ACC112 (cell line): ENCODE data around the gene KCNN3.

Experiments
- H2AFZ ChIP-seq: fragments of 200-600 bp; sonication (generic); one replicate; pipeline ENCODE4 v1.6.0; 2017; ENCODE audit warnings: antibody characterized with exemption, low read length; ENCODE audit not compliant: unreplicated experiment
- H3K27ac ChIP-seq: fragments of 200-600 bp; sonication (generic); 2 replicates; pipeline ENCODE4 v1.5.1; 2014; ENCODE audit warnings: low read depth, mild to moderate bottlenecking, antibody characterized with exemption, low read length, moderate library complexity
- H3K27me3 ChIP-seq: fragments of 200-600 bp; sonication (generic); 2 replicates; pipeline ENCODE4 v1.6.1; 2014; ENCODE audit warnings: mild to moderate bottlenecking, antibody characterized with exemption, low read length, moderate library complexity, mixed read lengths; ENCODE audit not compliant: insufficient read depth
- H3K36me3 ChIP-seq: fragments of 200-600 bp; sonication (generic); 2 replicates; pipeline ENCODE4 v1.6.1; 2016; ENCODE audit warnings: mild to moderate bottlenecking, antibody characterized with exemption, low read length, moderate library complexity, mixed read lengths; ENCODE audit not compliant: insufficient read depth
- H3K4me1 ChIP-seq: fragments of 200-600 bp; sonication (generic); one replicate; pipeline ENCODE4 v1.6.1; 2016; ENCODE audit warnings: low read length, mixed read lengths; ENCODE audit not compliant: insufficient read depth, unreplicated experiment, control insufficient read depth
- H3K4me3 ChIP-seq: fragments of 200-600 bp; sonication (generic); 2 replicates; pipeline ENCODE4 v1.5.1; 2014; ENCODE audit warnings: mild to moderate bottlenecking, low read depth, low read length
- H3K79me2 ChIP-seq: fragments of 200-600 bp; sonication (generic); one replicate; pipeline ENCODE4 v1.6.0; 2016; ENCODE audit warnings: low read length; ENCODE audit not compliant: control insufficient read depth, unreplicated experiment, insufficient read depth

The KCNN3 gene

GRCh38 chr1:154813300-154813816 lies 56.7 kb downstream of the KCNN3 start:
- peaks cover 13% of the 10 kb centered on the region for H3K4me1 ChIP-seq
- H3K27ac ChIP-seq: no peak overlapping the region
- no peaks in the 10 kb centered on the region for H3K79me2 ChIP-seq
- H3K27me3 ChIP-seq: peaks cover 20% of the 10 kb centered on the region; the same call in 1 of the 2 replicates
- no peak overlapping the region for H2AFZ ChIP-seq
- no peak overlapping the region for H3K4me3 ChIP-seq
- H3K36me3 ChIP-seq: no peaks in the 10 kb centered on the region

- Histone ChIP-seq H3K79me2 (no peaks in the 10 kb centered on the region), H3K36me3 (no peaks in the 10 kb centered on the region), H3K27me3 (peaks cover 25% of the 10 kb centered on the region), H2AFZ (no peak overlapping the region), H3K4me3 (no peak overlapping the region), H3K27ac (no peak overlapping the region), H3K4me1 (peaks cover 13% of the 10 kb centered on the region)
Observed at GRCh38 chr1:154812877-154813276, 57.2 kb downstream of the KCNN3 start.

- Histone ChIP-seq H2AFZ (no peak overlapping the region), H3K79me2 (no peaks in the 10 kb centered on the region), H3K4me3 (no peak overlapping the region), H3K36me3 (no peaks in the 10 kb centered on the region), H3K27ac (no peak overlapping the region), H3K27me3 (peaks cover 31% of the 10 kb centered on the region), H3K4me1 (peaks cover 13% of the 10 kb centered on the region)
Observed at GRCh38 chr1:154810571-154810970, 59.5 kb downstream of the KCNN3 start.

- Histone ChIP-seq H2AFZ (no peak overlapping the region), H3K27me3 (peaks cover 37% of the 10 kb centered on the region), H3K79me2 (no peaks in the 10 kb centered on the region), H3K27ac (no peak overlapping the region), H3K36me3 (no peaks in the 10 kb centered on the region), H3K4me1 (peaks cover 13% of the 10 kb centered on the region), H3K4me3 (no peak overlapping the region)
Observed at GRCh38 chr1:154809436-154810413, 60.4 kb downstream of the KCNN3 start.

GRCh38 chr1:154808909-154809262 lies 61.2 kb downstream of the KCNN3 start:
- H3K4me3 ChIP-seq: no peak overlapping the region
- H3K27ac ChIP-seq: no peak overlapping the region
- H3K79me2 ChIP-seq: no peaks in the 10 kb centered on the region
- H3K27me3 ChIP-seq: peaks cover 46% of the 10 kb centered on the region
- H3K36me3 ChIP-seq: no peaks in the 10 kb centered on the region
- peaks cover 13% of the 10 kb centered on the region for H3K4me1 ChIP-seq
- no peak overlapping the region for H2AFZ ChIP-seq

- H3K27ac ChIP-seq: no peak overlapping the region
- no peak overlapping the region for H3K4me3 ChIP-seq
- no peak overlapping the region for H2AFZ ChIP-seq
- H3K79me2 ChIP-seq: no peaks in the 10 kb centered on the region
- H3K27me3 ChIP-seq: peaks cover 51% of the 10 kb centered on the region
- H3K4me1 ChIP-seq: peaks cover 13% of the 10 kb centered on the region
- H3K36me3 ChIP-seq: no peaks in the 10 kb centered on the region
Observed at GRCh38 chr1:154808261-154808908, 61.7 kb downstream of the KCNN3 start.

- Histone ChIP-seq H3K4me1 (peaks cover 13% of the 10 kb centered on the region), H3K27me3 (peaks cover 64% of the 10 kb centered on the region), H3K4me3 (no peak overlapping the region), H3K36me3 (no peaks in the 10 kb centered on the region), H2AFZ (no peak overlapping the region), H3K27ac (no peak overlapping the region), H3K79me2 (no peaks in the 10 kb centered on the region)
Observed at GRCh38 chr1:154807048-154807591, 63.0 kb downstream of the KCNN3 start.

- Histone ChIP-seq H3K27me3 (peaks cover 71% of the 10 kb centered on the region), H3K27ac (no peak overlapping the region)
Observed at GRCh38 chr1:154806333-154806732, 63.7 kb downstream of the KCNN3 start.

GRCh38 chr1:154802982-154803920 lies 66.8 kb downstream of the KCNN3 start:
- Histone ChIP-seq H3K36me3 (no peaks in the 10 kb centered on the region), H3K4me1 (no peaks in the 10 kb centered on the region), H3K27ac (no peak overlapping the region), H3K79me2 (no peaks in the 10 kb centered on the region), H3K4me3 (no peak overlapping the region), H2AFZ (no peak overlapping the region), H3K27me3 (peaks cover 93% of the 10 kb centered on the region)

More at GRCh38 chr1:154806333-154806732, 63.7 kb downstream of the KCNN3 start:
- no peak overlapping the region for H3K4me3 ChIP-seq
- H3K4me1 ChIP-seq: peaks cover 13% of the 10 kb centered on the region
- H3K79me2 ChIP-seq: no peaks in the 10 kb centered on the region
- H2AFZ ChIP-seq: no peak overlapping the region
- H3K36me3 ChIP-seq: no peaks in the 10 kb centered on the region
